ENCODE data around the gene ITGB2.

The ITGB2 gene

GRCh38 chr21:44898851-44899767, 21.6 kb downstream of the ITGB2 start:
- Histone ChIP-seq H3K36me3 (ENCODE audit: control insufficient read depth, insufficient read depth, low read length) (no peaks in the 10 kb centered on the region), H3K27me3 (ENCODE audit: control insufficient read depth, insufficient read depth, low read length) (no peaks in the 10 kb centered on the region), H3K4me3 (ENCODE audit: low read depth, low read length) (no peak overlapping the region), H3K9me3 (ENCODE audit: control insufficient read depth, low read length) (no peaks in the 10 kb centered on the region), H3K9ac (no peak overlapping the region), H3K4me2 (ENCODE audit: low read length) (no peak overlapping the region), H3K79me2 (no peaks in the 10 kb centered on the region), H3K27ac (no peak overlapping the region), H2AFZ (no peak overlapping the region), H3K4me1 (no peaks in the 10 kb centered on the region)
- TF ChIP-seq CTCF (IDR thresholded peaks at IDR 0.05) = no peak

GRCh38 chr21:44898011-44898488, 22.6 kb downstream of the ITGB2 start:
- Histone ChIP-seq H3K79me2 (no peaks in the 10 kb centered on the region), H3K9ac (no peak overlapping the region), H3K9me3 (ENCODE audit: control insufficient read depth, low read length) (no peaks in the 10 kb centered on the region), H3K4me1 (no peaks in the 10 kb centered on the region), H3K27me3 (ENCODE audit: control insufficient read depth, insufficient read depth, low read length) (no peaks in the 10 kb centered on the region), H3K4me2 (ENCODE audit: low read length) (no peak overlapping the region), H3K27ac (no peak overlapping the region), H3K36me3 (ENCODE audit: control insufficient read depth, insufficient read depth, low read length) (no peaks in the 10 kb centered on the region), H3K4me3 (ENCODE audit: low read depth, low read length) (no peak overlapping the region), H2AFZ (no peak overlapping the region)
- TF ChIP-seq CTCF (IDR thresholded peaks at IDR 0.05) = no peak

- Histone ChIP-seq H3K36me3 (ENCODE audit: control insufficient read depth, insufficient read depth, low read length) (no peaks in the 10 kb centered on the region), H3K4me3 (ENCODE audit: low read depth, low read length) (no peak overlapping the region), H3K4me2 (ENCODE audit: low read length) (no peak overlapping the region), H3K9me3 (ENCODE audit: control insufficient read depth, low read length) (no peaks in the 10 kb centered on the region), H2AFZ (no peak overlapping the region), H3K4me1 (no peaks in the 10 kb centered on the region), H3K27me3 (ENCODE audit: control insufficient read depth, insufficient read depth, low read length) (no peaks in the 10 kb centered on the region), H3K79me2 (no peaks in the 10 kb centered on the region), H3K27ac (no peak overlapping the region), H3K9ac (no peak overlapping the region)
- TF ChIP-seq CTCF (IDR thresholded peaks at IDR 0.05) = no peak
These were observed 23.2 kb downstream of the ITGB2 start for GRCh38 chr21:44897326-44898010.

- H2AFZ ChIP-seq = no peak overlapping the region
- no peaks in the 10 kb centered on the region for H3K36me3 ChIP-seq (ENCODE audit: control insufficient read depth, insufficient read depth, low read length)
- H3K27ac ChIP-seq = no peak overlapping the region
- H3K4me2 ChIP-seq (ENCODE audit: low read length) = no peak overlapping the region
- no peak overlapping the region for H3K4me3 ChIP-seq (ENCODE audit: low read depth, low read length)
- no peaks in the 10 kb centered on the region for H3K27me3 ChIP-seq (ENCODE audit: control insufficient read depth, insufficient read depth, low read length)
- no peaks in the 10 kb centered on the region for H3K4me1 ChIP-seq
- no peak overlapping the region for H3K9ac ChIP-seq
- H3K79me2 ChIP-seq = no peaks in the 10 kb centered on the region
- no peaks in the 10 kb centered on the region for H3K9me3 ChIP-seq (ENCODE audit: control insufficient read depth, low read length)
- TF ChIP-seq CTCF (IDR thresholded peaks at IDR 0.05) = no peak
These were observed 24.0 kb downstream of the ITGB2 start for GRCh38 chr21:44896561-44897286.
